HG03139 (cell line): ENCODE results near the gene SBK3.
"Not testable (repeated sequence)": the region's sequence is repeated elsewhere in the genome, so short reads cannot be mapped to it uniquely, and the experiment has no call there.

ENCODE experiments used
- ATAC-seq: cut with Tn5 transposase; IDR thresholded peaks from one replicate; pipeline ENCODE4 v1.9.1; 2021; ENCODE audit not compliant: unreplicated experiment

SBK3 gene

GRCh38 chr19:55545443-55545842 is at the start of gene SBK3:
Gene SBK3, minus strand, starts transcription at chr19:55545543. Its CDS starts 0 bp downstream, at chr19:55545543.
- no peak for ATAC-seq

GRCh38 chr19:55593096-55593772 is 47.9 kb upstream of the SBK3 start:
- no peak for ATAC-seq

GRCh38 chr19:55592391-55593090 is 47.2 kb upstream of the SBK3 start:
- ATAC-seq = no peak

- ATAC-seq = no peak
Observed at GRCh38 chr19:55591555-55591954, 46.2 kb upstream of the SBK3 start.

- ATAC-seq = no peak
Observed at GRCh38 chr19:55590617-55591016, 45.3 kb upstream of the SBK3 start.

- ATAC-seq = no peak
Observed at GRCh38 chr19:55590109-55590508, 44.8 kb upstream of the SBK3 start.

GRCh38 chr19:55588738-55589137 is 43.4 kb upstream of the SBK3 start:
- no peak for ATAC-seq

GRCh38 chr19:55586976-55587668 is 41.8 kb upstream of the SBK3 start:
- ATAC-seq = no peak

- ATAC-seq = no peak
Observed at GRCh38 chr19:55585658-55586339, 40.5 kb upstream of the SBK3 start.

GRCh38 chr19:55584871-55585270 is 39.5 kb upstream of the SBK3 start:
- no peak for ATAC-seq

GRCh38 chr19:55583897-55584296 is 38.6 kb upstream of the SBK3 start:
- not testable (repeated sequence) for ATAC-seq

GRCh38 chr19:55582284-55582683 is 36.9 kb upstream of the SBK3 start:
- ATAC-seq = not testable (repeated sequence)

- ATAC-seq = no peak
Observed at GRCh38 chr19:55581823-55582223, 36.5 kb upstream of the SBK3 start.

- ATAC-seq = no peak
Observed at GRCh38 chr19:55581145-55581822, 35.9 kb upstream of the SBK3 start.

- no peak for ATAC-seq
Observed at GRCh38 chr19:55580628-55581144, 35.3 kb upstream of the SBK3 start, which contains the start of gene ZNF579. Gene ZNF579, minus strand, starts transcription at chr19:55580848. Its CDS starts 1,209 bp downstream, at chr19:55579639.

- ATAC-seq = no peak
Observed at GRCh38 chr19:55579766-55580621, 34.7 kb upstream of the SBK3 start.

- no peak for ATAC-seq
Observed at GRCh38 chr19:55578761-55579747, 33.7 kb upstream of the SBK3 start.

GRCh38 chr19:55578031-55578760 is 32.9 kb upstream of the SBK3 start:
- ATAC-seq = no peak
